ENCODE measurements around the gene HOXA3. TPM values are rescaled to one million over a fixed set of nuclear protein-coding genes. Genes with fewer than 3 reads are reported as not detected.

The HOXA3 gene
- total RNA-seq, 1 experiment from 2014 or later: 4.7 TPM

- DNase-seq (ENCODE audit: low read depth): no peak
Measured at GRCh38 chr7:27178366-27178765, 26.0 kb upstream of the HOXA3 start.

DNA sequence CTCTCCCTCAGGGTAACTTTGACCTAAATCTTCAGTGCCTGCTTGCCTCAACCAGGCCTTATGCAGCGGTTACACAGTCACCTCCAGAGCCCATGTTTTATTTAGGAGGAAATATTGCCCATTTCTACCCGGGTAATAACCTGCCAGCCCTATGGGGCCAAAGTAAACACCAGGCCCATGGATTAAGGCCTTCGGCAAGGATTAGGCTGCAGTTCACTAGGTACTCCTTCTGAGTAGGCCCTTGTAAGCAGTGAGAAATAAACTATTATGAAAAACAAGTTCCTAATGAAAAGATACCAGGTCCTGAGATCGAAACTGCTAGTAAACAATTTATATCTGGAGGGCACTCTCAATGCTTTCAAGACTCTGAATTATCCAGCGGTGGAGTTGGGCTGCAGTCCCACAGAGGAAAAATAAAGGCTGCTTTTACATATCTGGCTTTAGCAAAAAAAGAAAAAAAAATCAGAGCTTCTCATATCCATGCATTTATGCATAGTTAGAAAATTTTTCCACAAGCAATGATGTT is 25.5 kb upstream of the HOXA3 start:
- no peak for DNase-seq (ENCODE audit: low read depth)

GRCh38 chr7:27176962-27177794 is 24.8 kb upstream of the HOXA3 start:
- DNase-seq (ENCODE audit: low read depth): no peak

GRCh38 chr7:27176524-27176845 is 24.1 kb upstream of the HOXA3 start:
- no peak for DNase-seq (ENCODE audit: low read depth)

- no peak for DNase-seq (ENCODE audit: low read depth)
Measured at GRCh38 chr7:27175626-27176523, 23.5 kb upstream of the HOXA3 start.

DNA sequence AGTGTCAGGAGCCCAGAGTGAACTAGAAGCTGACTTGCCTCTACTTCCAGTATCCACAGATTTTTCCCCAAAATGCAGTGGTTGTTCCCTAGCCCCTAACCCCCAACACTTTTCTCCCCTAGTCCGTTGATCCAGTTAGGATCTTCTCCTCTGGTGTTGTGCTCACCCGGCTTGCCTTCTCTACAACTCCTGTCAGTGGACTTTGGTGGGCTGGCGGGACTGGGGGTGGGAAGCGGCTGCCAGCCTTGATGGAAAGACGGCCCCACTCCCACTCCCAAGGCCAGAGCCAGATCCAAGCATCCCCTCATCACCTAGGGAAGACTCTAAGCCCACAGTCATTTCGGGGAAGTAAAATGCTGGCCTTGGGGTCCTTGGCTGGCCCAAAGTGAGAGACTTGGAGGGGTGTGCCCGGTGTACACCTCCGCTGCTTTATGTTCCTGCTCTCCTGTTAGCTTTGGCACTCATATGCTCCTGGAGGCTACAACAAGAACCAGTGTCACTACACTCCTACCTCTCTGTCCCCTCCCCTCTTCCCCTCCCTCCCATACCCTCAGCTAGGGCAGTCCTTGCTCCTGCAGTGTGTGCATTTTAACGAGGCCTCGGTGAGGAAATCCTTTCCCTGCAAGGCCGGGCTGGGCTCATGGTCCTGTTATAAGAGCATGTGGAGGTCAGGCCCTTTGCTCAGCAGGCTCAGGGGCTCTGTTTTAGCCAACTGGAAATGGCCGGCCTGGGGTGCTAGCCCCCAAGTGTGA is 22.7 kb upstream of the HOXA3 start:
- DNase-seq (ENCODE audit: low read depth): no peak

DNA sequence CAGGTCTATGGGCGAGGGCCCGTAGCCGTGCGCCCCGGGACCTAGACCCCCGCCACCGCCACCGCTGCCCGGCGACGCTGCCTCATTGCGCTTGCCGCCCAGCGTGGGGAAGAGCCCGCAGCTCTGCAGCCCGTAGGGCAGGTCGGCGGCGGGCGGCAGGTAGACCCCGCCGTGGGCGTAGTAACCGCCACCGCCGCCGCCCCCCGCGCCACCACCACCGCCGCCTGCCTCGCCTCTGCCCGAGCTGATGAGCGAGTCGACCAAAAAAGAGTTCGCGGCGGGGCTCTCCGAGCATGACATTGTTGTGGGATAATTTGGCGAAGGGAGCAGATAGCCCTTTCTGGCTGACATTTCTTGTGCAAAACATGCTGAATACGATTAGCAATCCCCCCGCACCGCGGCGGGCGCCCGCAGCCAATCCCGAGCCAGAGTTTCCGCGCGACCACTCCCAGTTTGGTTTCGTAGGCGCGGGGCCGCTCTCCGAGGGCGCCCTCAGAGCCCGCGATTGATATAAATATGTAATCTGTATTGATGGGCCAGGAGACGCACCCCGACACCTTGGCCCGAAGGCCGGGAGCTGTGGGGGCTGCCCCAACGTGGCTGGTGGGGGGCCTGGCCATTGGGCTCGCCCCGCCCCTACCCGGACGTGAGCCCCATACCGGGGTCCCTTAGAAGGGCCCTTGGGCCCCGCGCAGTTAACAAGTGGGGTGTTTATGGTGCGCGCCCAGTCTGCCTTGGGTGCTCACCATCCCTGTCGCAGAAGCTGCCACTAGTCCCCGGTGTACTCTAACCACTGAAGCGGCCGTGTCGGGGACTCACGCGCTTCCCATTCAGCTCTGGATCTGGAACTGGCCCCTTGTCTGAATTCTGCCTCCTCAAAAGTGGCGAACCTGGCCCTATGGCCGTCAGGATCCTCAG is 21.8 kb upstream of the HOXA3 start, which contains the start of gene HOXA10:
Gene HOXA10, minus strand, starts transcription at position 365 of the 918 bp plus-strand sequence. Its CDS starts 14 bp downstream, at position 351.
- DNase-seq (ENCODE audit: low read depth): no peak

DNA sequence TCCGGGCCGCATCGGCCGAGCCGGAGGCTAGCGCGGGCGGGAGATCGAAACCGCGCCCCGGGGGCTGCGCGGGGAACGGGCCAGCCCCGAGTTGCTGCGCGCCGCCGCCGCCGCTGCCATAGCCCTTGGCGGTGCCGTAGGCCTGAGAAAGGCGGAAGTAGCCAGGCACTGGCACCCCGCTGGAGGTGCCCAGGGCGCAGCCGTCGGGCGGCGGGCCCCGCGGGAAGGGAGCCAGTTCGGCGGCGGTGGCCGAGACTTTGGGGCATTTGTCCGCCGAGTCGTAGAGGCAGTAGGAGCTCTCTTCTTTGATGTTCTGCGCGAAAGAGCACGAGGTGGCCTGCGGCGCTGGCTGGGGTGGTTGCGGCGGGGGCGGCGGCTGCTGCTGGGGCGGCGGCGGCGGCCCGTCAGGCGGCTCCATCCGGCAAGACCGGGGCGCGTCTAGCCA is 21.1 kb upstream of the HOXA3 start:
- no peak for DNase-seq (ENCODE audit: low read depth)

- DNase-seq (ENCODE audit: low read depth): peak; percentile 80
Measured at GRCh38 chr7:27172823-27173510, 20.6 kb upstream of the HOXA3 start.

GRCh38 chr7:27172315-27172774 is 20.0 kb upstream of the HOXA3 start:
- DNase-seq (ENCODE audit: low read depth): peak; percentile 68

DNA sequence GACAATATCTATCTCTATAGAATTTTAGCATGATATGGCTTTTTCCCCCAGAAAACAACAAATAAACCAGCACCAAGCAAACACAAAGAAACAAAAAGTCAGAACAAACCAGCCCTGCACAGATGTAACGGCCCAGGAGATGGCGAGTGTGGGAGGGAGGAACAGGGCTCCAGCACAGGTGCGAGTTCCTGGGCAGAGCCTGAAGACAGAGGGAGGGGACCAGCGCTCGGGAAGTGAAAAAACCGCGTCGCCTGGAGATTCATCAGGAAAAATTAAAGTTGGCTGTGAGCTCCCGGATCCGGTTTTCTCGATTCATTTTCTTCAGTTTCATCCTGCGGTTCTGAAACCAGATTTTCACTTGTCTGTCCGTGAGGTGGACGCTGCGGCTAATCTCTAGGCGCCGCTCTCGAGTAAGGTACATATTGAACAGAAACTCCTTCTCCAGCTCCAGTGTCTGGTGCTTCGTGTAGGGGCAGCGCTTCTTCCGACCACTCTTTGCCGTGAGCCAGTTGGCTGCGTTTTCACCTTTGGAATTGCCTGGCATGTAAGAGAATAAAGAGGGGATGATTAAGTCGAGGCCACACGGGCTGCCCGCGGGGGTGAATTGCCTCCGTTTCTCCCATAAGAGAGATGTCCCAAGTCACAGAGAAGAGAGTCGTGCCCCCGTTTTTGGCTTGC is 19.4 kb upstream of the HOXA3 start:
- DNase-seq (ENCODE audit: low read depth): no peak

- no peak for DNase-seq (ENCODE audit: low read depth)
Measured at GRCh38 chr7:27171325-27171636, 18.9 kb upstream of the HOXA3 start.

DNA sequence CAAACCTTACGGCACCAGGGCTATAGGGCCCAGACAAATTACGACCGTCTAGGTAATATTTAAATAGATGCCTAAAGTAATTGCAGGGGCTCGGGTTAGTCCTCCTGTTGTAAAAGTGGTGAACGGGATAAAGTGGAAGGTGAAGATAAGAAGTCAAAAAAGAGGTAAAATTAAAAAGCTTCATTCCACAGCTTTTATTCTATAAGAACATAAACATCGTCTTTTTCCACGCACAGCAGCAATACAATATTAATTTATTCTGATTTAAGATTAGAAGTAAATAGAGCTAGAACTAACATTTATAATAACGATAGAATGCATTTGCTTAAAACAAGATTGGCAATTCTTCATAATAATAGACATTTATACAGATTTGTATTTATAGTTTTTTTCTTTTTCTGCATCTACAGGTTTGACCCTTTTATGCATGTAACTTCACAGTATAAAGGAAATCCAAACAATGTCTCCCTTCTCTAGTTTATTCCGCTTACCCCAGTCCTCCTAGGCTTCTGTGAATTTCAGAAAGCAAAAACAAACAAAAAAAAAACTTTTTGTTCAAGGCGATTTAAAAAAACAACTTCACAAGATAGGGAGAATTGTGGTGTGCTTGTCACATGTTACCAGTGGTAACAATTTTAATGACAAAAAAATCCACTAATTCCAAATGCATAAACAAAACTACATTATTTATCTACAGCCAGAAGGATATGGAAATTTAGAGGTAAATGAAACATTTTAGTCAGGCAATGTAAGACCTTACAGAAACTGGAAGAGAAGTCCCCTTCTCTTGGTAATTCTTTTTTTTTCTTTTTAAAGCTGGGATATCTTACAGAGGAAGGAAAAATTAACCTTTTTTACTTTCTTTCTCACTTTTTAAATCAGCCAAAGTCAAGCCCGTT is 18.3 kb upstream of the HOXA3 start:
- DNase-seq (ENCODE audit: low read depth): no peak

GRCh38 chr7:27169658-27170425 is 17.5 kb upstream of the HOXA3 start:
- DNase-seq (ENCODE audit: low read depth): no peak

DNA sequence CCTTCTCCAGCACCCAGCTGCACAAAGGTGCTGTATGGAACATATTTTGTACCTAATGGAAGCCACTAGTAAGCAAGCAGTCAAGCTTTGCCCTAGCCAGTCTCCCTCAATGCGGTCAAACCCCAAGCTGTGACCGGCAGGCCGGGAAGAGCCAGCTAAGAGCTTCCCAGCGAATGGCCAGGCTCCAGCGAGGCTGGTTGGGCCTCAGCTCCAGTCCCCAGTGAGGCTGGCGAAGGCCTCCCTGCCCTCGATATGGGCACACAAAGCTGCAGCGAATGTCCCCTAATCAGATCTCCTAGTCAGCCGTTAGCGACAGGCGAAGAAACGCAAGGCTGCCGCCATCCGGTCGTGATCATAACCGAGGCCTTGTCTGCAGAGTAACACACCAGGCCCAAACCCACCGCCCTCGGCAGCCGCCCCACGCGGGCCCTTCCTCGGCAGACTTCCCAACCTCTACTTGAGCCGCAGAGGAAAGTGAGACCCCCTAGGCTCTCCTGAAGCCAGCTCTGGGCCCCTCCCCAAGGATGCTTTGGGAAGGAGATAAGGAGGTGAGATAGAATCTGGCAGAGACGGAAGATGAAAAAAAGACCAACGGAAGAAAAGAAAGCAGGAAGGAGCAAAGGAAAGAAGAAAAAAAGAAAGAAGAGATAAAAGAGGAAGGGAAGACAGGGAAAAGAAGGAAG is 16.0 kb upstream of the HOXA3 start:
- no peak for DNase-seq (ENCODE audit: low read depth)

GRCh38 chr7:27167916-27168264 is 15.5 kb upstream of the HOXA3 start:
- DNase-seq (ENCODE audit: low read depth): no peak

Measured in RPMI7951 (cell line).